Measurements from ENCODE around the gene SPDYE8.
"Not testable (repeated sequence)": the region's sequence is repeated elsewhere in the genome, so short reads cannot be mapped to it uniquely, and the experiment has no call there.

SPDYE8 gene, protein sequence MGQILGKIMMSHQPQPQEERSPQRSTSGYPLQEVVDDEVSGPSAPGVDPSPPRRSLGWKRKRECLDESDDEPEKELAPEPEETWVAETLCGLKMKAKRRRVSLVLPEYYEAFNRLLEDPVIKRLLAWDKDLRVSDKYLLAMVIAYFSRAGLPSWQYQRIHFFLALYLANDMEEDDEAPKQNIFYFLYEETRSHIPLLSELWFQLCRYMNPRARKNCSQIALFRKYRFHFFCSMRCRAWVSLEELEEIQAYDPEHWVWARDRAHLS

DNA sequence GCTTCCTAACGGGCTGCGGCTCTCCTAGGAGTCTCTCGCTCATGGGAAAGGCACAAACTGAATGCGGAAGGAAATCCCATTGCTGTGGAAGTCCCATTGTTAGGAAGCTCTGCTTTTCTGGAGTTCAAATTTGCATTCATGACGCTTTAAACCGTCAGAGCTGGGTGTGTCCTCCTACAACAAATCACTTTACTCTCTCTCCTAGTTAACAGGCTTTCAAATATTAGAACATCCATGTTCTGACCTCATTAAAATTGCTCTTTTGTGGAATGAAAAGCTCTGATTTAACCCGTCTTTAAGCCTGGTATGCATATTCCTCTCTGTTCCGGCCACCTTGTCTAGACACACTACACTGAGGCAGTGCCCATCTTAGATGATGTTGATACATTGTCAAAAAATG is at the start of gene SPDYE8:
TSS of gene SPDYE8 (minus strand) at position 101 of the 400 bp plus-strand sequence. CDS start 1,800 bp downstream, outside the sequence.
- FAIRE-seq, result not testable (repeated sequence)

DNA sequence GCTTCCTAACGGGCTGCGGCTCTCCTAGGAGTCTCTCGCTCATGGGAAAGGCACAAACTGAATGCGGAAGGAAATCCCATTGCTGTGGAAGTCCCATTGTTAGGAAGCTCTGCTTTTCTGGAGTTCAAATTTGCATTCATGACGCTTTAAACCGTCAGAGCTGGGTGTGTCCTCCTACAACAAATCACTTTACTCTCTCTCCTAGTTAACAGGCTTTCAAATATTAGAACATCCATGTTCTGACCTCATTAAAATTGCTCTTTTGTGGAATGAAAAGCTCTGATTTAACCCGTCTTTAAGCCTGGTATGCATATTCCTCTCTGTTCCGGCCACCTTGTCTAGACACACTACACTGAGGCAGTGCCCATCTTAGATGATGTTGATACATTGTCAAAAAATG is 28.2 kb upstream of the SPDYE8 start, which contains the start of gene SPDYE11:
TSS of gene SPDYE11 (minus strand) at position 101 of the 400 bp plus-strand sequence. CDS start 1,800 bp downstream, outside the sequence.
- FAIRE-seq, result not testable (repeated sequence)

DNA sequence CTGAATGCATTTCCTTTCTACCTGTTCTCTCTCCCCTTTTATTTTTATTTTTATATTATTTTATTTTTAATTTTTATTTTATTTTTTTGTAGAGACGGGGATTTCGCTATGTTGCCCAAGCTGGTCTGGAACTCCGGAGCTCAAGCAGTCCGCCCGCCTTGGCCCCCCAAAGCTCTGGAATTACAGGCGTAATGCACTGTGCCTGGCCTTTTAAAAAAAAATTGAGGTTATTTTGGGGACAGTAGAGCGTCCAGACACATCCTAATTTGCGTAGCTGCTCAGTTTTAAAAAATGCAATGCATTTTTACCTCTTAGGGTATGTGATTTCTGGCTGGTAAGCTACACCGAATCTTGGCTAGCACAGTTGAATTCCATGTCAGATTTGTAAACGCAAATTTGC is 23.1 kb downstream of the SPDYE8 start:
- FAIRE-seq, result not testable (repeated sequence)

DNA sequence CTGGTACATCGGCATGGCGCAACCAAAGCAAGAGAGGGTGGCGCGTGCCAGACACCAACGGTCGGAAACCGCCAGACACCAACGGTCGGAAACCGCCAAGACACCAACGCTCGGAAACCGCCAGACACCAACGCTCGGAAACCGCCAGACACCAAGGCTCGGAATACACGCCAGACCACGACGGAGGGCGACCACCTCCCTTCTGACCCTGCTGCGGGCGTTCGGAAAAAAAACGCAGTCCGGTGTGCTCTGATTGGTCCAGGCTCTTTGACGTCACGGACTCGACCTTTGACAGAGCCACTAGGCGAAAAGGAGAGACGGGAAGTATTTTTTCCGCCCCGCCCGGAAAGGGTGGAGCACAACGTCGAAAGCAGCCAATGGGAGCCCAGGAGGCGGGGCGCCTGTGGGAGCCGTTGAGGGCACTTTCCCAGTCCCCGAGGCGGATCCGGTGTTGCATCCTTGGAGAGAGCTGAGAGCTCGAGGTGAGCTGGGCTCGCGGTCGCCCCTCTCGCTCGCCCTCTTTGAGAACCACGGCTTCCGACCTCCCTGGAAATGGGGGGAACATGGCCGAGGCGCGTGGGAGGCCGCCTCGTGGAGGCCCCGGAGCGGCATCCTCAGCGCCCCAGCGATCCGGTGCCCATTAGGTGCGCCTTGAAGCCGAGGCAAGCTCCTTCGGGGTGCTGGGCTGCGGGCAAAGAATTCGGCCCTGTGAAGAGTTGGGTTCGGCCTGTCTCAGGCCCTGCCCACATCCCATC is 23.7 kb downstream of the SPDYE8 start:
- FAIRE-seq, result not testable (repeated sequence)

DNA sequence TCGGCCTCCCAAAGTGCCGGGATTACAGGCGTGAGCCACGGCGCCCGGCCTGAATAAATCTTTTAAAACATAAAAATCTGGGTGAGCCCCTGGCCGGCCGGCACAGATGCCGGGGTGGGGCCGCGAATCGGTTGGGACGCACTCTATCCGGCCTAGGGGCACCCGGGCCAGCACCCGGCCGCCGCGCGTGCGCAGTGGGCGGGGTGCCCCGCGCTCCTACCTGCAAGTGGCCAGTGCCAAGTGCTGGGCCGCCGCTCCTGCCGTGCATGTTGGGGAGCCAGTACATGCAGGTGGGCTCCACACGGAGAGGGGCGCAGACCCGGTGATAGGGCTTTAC is 24.2 kb downstream of the SPDYE8 start:
- not testable (repeated sequence) for FAIRE-seq

DNA sequence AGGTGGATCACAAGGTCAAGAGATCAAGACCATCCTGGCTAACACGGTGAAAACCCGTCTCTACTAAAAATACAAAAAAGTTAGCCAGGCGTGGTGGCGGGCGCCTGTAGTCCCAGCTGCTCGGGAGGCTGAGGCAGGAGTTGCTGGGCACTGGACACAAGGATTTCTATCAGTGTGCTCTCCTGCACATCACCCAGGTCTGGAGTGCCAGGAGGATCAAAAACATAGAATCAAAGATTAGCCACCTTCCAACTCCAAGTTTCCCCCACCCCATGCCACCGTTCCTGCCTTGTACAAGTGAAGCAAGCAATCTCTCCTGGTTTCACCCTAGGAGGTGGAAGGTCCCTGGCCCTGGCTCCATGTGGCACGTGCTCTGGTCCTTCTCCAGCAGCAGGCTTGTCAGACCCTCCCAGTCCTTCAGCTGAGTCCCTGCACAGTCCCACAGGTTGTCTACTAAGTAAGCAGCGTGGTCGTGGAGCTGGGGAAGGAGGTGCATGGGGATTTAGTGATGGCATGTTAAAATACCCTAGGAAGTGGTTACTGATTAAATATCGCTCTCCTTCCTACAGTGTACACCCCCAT is 31.6 kb downstream of the SPDYE8 start:
- not testable (repeated sequence) for FAIRE-seq

DNA sequence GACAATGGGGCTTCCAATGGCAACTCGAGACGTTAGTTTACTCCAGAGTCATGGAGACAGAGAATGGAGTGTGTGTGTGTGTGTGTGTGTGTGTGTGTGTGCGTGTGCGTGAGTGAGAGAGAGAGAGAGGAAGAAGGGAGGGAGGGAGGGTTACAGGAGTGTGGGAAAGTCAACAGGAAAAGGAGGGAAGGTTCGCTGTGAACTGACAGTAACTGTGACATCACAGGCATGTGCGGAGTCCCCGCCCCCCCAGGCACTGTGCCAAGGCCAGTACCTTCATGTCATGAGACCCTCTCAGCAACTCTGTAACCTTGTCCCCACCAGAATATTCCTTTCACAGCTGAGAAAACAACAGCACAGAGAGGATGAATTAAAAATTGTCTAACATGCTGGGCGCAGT is 32.1 kb downstream of the SPDYE8 start:
- not testable (repeated sequence) for FAIRE-seq

DNA sequence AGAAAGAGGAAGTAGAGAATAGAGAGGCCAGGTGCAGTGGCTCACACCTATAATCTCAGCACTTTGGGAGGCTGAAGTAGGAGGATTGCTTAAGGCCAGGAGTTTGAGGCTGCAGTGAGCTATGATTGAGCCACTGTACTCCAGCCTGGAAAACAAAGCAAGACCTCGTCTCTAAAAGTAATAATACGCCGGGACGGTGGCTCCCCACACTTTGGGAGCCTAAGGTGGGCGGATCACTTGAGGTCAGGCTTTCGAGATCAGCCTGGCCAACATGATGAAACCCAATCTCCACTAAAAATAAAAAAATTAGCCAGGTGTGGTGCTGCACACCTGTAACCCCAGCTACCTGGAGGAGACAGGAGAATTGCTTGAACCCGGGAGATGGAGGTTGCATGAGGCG is 34.1 kb downstream of the SPDYE8 start:
- not testable (repeated sequence) for FAIRE-seq

DNA sequence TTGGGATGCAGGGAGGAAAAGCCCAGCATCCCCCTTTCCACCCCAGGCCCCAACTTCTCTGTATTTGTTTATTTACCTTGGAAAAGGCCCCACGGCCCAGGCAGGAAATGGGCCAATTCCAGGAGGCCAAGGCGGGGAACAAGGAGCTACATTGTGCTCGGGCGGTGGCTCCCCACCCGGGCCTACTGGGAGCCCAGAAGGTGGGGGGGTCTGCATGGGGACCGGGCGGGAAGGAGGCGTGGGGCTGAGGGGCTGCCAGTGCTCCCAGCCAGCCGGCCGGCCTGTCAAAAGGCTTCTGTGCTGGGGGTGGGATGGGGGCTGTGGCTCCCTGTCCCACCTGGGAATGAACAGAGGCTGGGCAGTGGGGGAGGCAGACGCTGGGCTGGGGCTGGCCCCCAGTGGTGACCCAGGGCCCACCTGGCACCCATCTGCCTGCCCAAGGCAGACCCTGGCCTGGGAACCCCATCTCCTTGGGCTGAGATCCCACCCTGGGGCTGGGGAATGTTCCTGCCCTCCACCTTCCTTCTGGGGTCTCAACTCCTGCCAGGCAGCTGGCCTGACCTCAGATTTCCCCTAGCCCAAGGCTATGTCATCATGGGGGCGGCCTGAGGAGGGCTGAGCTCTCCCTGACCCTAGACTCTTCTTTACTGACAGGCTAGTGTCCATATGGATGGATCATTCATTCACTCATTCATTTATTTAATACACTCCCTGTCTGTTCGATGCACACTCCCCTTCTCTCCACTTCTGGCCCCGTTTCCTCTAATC is 39.2 kb downstream of the SPDYE8 start:
- FAIRE-seq, result not testable (repeated sequence)

DNA sequence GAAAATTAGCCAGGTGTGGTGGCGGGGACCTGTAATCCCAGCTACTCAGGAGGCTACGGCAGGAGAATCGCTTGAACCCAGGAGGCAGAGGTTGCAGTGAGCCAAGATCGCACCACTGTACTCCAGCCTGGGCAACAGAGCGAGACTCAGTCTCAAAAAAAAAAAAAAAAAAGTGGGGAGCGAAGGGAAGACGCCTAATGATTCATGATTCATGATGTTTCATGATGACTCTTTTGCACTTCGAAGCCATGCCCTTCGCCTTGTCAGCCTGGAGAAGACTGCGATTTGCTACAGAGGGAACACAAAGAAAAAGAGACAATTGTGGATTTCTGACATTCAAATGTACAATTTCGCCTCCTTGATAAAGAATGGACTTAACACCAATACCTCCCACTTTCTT is 47.5 kb downstream of the SPDYE8 start:
- FAIRE-seq, result not testable (repeated sequence)

DNA sequence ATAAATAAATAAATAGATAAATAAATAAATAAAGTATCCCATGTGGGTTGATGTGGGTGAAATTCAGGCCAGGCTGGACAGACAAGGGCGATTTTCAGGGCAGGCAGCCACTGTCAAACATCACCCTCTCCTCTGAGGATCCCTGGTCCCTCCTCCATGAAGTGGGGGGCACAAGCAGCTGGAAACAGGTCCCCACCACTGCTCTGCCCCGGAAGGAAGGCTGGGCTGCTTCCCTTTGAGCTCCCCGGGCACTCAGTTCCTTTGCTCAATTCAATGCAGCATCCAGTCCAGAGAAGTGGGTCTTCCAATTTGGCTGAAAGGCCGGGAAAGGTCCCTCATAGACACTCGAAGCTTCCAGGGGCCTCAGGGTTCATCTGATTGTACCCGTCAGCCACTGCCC is 49.2 kb downstream of the SPDYE8 start:
- FAIRE-seq, result not testable (repeated sequence)

DNA sequence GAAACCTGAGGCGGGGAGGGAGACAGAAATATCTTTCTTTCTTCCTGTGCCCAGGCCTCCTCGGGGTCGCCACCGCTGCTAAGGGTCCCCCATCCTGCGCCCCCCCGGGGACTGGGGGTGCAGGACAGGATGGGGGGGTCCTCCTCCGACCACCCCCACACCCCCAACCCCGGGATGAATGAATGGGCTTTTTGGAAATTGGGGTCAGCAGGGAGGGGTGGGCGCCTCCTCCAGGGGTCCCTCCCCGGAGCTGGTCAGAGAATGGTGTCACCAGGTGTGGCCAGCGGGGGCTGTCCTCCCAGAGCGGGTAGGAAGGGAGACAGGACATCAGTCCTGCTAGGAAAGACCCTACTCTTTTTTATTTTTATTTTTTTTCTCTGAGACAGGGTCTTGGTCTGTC is 53.1 kb downstream of the SPDYE8 start:
- not testable (repeated sequence) for FAIRE-seq

DNA sequence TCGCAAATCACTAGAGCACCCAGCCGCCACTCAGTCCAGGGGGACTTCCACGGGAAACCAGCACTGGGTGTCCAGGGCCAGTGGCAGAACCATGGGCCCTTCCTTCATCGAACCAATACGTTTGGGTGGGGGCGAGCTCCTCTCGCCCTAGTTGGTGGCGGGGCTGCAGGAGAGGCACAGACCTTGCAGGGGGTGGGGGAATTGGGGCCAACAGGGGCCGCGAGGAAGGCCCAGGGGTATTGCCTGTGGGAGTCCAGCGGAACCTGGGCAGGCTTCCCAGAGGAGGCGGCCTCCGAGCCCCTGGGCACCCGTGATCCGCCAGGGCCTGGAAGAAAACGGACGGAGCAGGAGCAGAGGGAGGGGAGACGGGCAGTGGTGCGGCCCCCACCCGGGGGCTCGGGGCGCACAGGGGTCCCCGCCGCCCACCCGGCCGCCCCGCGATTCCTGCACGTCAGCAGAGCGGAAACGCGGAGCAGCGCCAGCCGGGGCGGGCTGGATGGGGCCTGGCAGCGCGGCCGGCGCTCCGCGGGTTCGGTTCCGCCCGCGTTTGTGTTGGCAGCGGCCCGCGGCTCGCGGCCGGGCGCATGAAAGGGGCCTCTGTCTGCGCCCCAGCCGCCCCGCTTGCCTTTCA is 53.8 kb downstream of the SPDYE8 start:
- not testable (repeated sequence) for FAIRE-seq

DNA sequence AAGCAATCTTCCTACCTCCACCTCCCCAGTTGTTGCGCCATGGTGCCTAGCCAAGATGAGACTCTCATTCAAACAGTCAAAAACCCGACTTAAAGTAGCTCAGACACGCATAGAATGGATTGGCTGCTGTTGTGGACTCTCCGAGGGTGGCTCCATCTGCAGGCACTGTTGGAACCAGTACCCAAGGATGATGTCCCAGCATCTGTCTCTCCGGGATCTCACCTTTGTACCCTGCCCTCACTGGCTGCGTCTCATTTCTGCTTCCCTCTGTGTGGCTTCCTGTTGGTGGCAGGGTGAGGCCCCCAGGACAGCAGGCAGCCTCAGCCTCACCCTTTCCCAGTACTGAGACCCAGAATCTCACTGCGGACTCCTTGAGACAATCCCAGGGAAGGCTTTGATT is 54.8 kb downstream of the SPDYE8 start:
- not testable (repeated sequence) for FAIRE-seq

DNA sequence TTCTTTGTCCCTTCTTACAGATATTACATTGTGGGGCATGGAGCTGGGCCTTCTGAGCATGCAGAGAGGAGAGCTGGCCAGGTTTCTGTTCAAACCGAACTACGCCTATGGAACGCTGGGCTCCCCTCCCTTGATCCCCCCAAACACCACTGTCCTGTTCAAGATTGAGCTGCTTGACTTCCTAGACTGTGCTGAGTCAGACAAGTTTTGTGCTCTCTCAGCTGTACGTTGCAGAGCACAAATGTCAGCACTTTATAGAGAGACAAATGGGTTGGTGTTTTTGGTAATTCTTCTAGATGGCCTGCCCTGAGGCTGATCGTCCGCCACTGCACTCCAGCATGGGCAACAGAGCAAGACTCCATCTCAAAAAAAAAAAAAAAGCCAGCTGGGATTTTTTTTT is 58.1 kb downstream of the SPDYE8 start:
- FAIRE-seq, result not testable (repeated sequence)
